Mucosa of gallbladder (tissue), 1 donor: ENCODE results near the gene HSD11B2. TPM values are rescaled to one million over a fixed set of nuclear protein-coding genes. Genes with fewer than 3 reads are reported as not detected.

Experiments used
- DNase-seq: peaks from one replicate; pipeline ENCODE4 v3.0.0-alpha.2; 2020; ENCODE audit warnings: low spot score
- total RNA-seq: library from RNA; stranded (reverse); gene quantifications from one replicate; pipeline ENCODE4 v1.2.1, GENCODE V29; 2021
- donor health status: DM: no; HTN: no; CAD: no.

HSD11B2 gene
- total RNA-seq, 1 donor from 2014 or later: 29.1 TPM

DNA sequence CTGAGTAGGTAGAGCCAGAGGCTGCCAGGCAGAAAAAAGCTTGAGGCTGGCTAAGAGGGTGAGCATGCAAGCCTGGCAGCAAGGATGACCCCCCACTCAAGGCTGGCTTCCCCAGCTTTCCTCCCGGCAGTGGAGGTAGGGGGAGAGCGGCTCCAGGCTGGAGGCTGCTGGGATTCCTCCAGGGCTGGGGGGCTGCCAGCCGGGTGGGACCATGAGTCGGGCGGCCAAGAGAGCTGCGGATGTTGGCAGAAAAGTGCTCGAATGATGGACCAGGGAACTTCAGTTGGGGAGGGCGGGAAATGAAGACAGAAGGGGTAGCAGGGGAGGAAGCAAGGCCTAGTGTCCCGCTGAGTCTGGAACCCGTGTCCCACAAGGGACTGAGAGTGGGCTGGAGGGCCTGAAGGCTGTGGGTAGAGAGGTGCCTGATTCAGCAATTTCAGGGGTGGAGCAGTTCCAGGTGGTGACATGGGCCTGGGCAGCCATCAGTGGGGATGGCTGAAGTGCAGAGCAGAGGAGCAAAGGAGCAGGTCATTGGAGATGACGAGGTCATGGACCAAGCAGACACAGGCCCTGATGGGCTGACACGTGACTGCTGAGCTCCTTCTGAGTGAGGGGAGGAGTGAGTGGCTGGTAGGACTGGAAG is 20.3 kb downstream of the HSD11B2 start:
- no peak for DNase-seq

DNA sequence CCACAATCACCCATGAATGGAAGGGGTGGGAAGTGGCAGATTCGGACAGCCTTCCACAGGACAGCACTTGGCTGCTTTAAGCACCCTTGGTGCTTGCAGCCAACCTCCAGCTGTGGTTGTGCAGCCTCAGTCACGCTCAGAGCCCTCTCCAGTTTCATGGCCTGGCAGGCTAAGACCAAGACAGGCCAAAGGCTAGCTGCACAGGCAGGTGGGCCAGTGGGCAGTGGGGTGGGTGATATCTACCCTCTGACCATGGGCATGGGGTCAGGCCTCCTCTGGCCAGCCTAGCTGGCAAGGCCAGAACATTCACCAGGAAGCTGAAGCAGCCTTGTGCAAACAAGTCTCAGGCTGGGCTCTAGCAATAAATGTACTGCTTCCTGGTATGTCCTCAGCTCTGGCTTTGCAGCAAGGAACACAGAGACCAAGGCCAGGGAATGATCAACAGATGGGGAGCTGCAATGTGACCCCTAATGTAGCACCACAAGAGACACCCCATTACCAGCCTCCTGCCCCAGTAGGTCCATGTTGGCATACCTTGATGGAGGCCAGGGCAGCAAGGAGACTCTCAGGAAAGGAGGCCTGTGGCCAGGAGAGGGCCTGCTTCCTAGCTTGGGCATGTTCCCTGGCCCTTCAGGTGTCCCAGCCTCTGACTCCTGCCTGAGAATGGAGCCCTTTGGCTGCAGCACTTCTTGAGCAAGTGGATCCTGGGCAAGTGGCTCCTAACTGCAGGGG is 20.9 kb downstream of the HSD11B2 start:
- no peak for DNase-seq

DNA sequence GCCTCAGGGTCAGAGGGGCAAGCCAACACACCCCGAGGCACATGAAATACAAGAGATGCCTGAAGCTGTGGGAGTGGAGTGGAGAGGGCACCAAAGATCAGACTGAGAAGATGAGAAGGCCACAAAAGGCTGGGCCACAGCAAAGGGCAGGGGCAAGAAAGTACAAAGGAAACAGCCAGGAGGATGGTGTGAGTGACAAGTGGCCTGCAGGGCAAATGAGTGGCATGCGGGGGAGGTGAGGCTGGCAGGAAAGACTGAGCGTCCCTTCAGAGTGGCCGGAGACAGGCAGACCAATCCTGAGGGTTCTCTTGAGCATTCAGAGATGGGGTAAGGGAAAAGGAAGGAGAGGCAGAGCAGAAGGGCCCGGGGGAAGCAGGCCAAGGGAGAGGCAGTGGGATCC is 23.2 kb downstream of the HSD11B2 start:
- no peak for DNase-seq

DNA sequence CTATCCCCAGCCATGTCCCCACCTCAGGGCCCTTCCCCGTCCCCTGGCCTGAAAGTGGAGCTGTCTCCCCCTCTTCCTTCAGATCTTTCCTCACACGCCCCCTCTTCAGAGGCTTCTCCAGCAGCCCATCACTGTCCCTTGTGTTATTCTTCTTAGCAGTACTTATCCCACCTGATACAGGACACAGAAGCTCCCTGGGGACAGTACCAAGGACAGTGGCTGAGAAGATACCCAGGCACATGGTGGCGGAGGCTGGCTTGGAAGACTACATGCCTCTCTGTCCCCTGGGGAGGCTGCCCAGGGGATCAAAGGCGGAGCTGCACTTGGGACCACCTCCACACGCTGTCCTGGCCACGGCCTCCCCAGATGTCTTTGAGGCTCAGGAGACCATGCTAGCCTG is 23.9 kb downstream of the HSD11B2 start:
- DNase-seq: no peak

DNA sequence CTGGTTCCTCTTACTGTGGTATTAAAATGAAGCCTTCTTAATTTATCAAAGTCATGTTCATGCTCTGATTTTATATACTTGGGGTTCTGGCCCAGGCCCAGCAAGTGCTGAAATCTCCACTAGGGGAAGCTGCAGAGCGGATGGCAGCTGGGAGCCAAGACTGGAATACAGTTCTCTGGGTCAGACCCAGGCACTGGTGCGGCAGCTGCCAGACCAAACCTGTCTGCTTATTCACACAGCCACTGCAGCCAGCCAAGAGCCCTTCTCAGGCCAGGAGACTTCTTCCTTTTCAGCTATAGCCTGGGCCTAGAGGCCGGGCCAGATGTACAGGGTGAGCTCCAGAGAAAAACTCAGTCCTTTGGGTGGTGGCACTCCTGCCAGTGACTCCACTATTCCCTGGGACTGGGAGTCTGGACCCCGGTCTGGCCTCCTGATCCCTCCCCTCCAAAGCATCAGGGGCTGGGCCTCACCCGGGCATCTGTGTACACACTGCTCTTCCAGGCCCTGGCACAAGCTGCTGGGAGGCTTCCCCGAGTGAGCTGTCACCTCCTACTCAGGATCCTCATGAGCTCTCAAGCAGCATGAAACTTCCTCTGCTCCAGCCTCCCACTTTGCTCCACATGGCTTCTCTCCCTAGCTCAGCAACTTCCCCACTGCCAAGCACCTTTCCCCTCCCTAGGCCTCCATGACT is 25.6 kb downstream of the HSD11B2 start:
- DNase-seq: peak; percentile 61

DNA sequence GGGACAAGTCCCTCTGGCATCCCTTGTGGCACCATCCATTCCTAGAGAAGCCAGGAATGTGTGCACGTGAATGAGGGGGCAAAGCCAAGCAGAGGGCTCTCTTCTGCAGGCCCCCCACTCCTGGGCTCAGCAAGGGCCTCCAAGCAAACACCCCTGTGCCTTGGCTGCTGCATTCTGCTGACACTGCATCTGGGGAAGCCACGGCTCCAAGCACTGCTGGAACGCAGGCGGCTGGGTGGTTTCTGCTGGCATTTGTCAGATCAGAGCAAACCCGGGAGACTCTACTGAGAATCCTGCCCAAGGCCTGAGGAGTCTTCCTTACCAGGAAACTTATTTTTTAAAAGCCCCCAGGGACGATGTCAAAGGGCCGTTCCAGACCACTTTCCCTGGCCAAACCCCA is 26.7 kb downstream of the HSD11B2 start:
- no peak for DNase-seq

DNA sequence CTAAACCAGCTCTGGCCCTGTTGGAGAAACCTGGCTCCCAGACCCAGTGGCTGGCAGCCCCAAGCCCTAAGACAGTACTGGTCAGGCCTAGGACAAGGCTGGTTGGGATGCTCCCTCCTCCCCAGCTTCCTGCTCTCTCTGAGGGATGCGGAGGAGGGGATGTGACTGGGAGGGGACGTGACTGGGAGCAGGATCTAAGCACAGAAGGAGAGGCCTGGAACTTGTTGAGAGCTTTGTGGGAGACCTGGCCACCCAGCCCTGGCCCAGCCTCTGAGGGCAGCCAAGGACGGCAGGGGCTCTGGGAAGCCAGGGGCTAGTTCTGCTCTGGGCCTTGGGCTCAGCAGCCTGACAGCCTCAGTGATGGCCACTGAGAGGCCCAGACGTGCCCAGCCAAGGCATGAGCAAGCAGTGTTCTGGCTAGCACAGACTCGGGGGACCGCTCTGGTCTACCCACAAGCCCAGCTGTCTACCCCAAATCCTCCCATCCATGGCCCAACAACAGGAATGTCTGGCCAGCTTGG is 27.3 kb downstream of the HSD11B2 start:
- no peak for DNase-seq

DNA sequence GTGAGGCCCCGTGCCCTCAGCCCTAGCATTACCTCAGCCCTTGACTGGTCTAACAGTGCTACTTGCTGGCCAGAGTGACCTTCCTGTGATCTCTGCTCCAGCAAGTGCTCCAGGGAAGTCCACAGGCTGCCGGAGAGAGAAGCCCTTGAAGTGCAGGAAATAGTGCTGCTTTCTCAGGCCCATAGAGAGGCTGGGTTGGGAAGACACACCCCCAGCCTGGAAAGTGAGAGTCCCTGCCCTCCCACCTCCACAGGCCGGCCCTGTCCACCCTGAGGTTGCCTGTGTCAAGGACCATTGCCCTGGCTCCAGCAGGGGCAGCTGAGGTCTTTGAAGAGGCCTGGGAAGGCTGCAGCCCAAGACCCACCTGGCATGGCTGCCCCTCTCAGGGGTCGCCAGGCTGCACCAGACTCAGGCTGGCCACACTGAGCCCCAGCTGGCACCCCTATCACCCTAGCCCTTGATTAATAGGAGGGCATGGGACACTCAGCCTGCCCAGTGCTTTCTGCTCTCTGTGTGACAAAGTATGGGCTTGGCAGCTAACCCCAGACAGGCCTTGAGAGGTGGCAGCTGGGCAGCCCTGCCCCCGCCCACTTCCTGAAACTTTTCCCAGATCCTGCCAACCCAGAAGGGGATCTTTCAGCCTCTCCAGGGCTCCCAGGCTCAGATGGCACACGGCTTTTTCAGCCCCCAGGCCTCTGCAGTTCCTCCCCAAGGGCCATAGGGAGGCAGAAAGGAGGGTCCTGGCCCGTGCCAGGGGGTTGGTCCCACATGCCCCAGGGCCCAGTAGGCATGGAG is 28.3 kb downstream of the HSD11B2 start:
- DNase-seq: peak; percentile 67

DNA sequence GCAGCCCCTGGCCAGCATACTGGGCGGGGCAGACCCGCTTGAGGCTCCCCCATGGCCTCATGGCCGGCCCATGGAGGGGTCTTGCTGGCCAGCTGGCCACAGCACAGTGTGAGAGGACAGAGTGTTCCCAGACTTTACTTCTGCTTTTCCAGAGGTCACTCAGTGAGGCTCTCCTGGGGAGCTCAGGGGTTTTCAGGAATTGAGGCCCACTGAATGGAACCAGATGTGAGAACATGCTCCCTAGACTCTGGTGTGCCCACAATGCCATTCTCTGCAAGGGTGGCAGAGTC is 28.9 kb downstream of the HSD11B2 start:
- DNase-seq: no peak

DNA sequence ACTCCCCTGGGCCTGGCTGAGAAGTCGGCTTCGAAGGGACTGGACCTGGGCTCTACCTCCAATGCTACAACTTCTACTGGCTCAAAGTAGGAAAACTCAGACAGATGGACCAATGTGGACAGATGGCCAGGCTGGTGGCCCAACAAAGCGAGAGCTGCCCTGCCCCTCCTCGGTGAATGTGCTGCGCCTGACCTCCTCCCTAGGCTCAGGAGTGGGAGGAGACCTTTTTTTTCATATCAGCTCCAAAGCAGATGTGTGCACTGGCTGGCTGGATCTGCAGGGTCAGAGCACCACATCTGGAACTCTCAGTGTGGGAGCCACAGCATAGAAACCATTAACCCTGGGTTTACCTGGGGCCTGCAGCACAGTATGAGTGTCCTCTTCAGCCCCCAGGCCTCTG is 29.2 kb downstream of the HSD11B2 start:
- DNase-seq: no peak

DNA sequence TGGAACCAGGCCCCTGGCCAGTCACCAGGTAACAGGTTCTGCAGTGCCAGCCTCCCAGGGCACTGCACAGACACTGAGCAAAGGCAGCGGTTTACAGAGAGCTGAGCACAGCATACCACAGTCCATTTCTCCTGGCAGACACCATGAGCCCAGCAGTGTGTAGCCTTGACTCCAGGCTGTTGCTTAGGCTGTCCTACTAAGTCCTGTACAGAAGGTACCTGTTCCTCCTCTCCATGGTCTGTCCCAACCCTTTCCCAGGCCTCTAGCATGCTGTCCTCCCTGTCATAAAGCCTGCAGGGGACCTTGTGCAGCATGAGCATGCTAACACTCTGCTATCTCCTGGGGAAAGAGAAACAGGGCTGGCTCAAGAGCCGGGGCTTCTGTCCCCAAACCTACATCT is 30.0 kb downstream of the HSD11B2 start:
- DNase-seq: no peak

DNA sequence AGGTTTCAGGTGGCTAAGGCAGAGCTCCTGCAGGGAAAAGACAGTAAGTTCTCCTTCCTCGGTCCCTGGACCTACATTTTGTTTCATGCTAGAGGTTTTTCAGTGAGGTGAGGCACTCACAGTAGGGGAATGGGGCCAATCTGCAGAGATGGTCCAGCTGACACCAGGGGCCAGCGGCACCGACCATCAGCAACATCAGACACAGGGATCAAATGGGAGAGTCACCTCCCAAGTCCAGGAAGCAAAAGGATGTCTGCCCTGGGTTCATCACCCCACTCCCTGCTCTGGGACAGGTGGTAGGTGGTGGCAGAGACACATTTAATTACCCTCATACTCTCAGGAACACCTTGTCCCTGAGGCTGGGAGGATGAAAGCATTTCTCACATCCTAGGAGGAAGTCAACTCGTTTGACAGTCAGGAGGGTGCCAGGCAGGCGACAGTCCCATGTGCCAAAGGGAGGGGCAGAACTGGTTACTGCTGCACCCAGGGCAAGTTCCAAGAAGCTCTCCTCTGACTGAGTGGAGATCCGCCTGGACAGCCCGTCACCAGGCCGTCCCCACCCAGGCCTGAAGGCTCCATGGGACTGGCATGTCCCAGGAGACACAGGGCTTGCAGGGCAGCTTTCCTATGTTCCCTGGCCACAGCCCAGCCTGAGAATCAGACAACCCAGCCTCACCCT is 30.8 kb downstream of the HSD11B2 start:
- DNase-seq: peak; percentile 92

DNA sequence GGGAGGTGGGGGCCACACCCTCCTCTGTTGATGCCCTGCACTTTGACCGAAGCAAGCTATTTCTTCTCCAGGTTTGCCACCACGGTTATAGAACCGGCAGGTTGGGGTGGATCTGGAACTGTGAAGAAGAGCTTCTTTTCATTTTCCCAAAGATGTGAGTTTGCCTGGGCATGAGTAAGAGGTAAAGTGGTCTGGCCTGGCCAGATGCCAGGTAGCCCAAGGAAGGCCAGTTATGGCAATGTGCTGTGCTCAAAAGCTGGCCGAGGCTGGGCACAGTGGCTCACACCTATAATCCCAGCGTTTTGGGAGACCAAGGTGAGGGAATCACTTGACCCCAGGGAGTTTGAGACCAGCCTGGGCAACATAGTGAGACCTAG is 31.3 kb downstream of the HSD11B2 start:
- no peak for DNase-seq

DNA sequence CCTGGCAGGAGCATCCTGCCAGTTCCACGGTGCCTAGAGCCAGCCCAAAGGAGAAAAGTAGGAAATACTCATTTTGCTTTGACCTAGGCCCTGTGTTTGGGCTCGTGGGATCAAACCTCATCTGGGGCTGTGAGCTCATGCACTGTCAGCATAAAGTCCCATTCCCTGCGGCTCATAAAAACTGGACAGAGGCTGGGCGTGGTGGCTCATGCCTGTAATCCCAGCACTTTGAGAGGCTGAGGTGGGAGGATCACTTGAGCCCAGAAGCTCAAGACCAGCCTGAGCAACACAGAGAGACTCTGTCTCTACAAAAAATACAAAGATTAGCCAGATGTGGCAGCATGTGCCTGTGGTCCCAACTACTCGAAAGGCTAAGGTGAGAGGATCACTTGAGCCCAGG is 32.1 kb downstream of the HSD11B2 start:
- DNase-seq: no peak

DNA sequence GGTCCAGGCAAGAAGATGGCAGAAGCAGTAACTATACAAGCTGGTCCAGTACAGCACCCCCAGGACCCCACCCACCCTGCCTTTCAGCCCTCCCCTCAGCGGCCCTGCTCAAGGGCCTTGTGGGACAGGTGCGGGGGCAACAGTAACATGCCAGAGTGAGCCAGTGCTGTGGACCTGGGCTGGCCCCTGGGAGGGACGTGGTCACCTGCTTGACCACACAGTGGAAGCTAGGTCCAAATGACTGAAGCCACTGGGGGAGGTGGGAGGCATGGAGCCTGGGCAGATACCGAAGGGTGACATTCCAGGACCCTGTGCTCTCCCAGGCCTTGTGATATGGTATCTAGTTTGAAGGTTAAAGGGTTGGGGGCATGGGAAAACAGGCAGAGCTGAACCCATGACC is 32.8 kb downstream of the HSD11B2 start:
- DNase-seq: no peak

DNA sequence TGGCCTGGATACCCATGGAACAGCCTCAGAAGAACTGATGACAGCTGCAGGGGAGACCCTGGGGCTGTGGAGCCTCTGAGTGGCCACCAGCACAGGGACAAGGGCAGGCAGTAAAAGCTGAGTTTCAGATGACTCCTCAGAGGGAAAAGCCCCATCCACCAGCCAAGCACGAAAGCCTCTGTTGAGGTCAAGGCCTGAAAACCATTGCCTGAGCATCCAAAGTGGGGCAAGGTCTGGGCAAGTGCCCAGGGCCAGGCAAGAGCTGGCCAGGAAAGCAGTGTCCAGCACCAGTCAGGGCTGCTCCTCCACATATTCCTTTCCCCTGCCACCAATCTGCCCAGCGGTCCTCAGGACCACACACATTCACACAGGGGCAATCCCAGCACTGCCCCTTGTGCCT is 33.6 kb downstream of the HSD11B2 start:
- DNase-seq: no peak

DNA sequence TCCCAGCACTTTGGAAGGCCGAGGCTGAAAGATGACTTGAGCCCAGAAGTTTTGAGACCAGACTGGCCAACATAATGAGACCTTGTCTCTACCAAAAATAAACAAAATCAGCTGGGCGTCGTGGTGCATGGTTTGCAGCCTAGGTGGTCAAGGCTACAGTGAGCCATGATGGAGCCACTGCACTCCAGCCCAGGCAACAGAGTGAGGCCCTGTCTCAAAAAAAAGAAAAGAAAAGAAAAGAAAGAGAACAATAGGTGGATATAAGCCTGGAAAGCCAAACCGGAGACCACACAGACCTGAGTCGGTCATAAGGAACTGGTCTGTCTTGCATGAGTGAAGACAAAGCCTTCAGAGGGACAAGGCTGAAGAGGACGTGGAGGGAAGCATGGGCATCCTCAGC is 35.7 kb downstream of the HSD11B2 start:
- DNase-seq: no peak

DNA sequence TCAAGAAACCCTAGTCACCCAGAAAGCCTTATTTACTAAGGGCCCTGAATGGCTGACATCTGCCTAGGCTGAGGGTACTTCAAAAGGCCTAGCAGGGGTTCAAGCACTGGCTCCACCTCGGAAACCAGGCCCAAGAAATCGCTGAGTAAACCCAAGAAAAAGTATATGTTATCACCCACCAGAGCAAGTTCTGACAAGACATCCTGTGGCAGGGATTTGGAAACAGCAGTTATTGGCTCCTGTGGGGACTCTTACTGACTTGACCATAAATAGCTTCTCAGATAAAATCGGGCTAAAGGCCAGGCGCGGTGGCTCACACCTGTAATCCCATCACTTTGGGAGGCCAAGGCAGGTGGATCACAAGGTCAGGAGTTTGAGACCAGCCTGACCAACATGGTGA is 37.8 kb downstream of the HSD11B2 start:
- no peak for DNase-seq

DNA sequence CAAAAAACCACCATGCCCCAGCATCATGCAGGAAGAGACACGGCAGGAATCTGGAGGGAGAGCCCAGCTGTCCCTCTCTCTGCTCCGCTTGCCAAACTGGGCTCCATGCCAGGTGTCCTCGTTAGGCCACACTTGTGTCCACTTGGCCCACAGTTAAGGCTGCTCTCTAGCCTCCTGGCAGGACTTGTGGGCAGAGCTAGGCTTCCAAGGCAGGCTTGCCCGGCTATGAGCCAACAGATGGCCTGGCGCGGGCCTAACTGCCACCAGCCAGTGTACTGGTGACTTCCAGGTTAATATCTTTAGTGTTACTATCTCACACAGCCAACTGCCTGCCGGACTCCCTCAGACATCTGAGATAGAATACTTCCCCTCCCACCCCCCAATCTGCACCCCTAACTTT is 39.4 kb downstream of the HSD11B2 start:
- peak; percentile 67 for DNase-seq

DNA sequence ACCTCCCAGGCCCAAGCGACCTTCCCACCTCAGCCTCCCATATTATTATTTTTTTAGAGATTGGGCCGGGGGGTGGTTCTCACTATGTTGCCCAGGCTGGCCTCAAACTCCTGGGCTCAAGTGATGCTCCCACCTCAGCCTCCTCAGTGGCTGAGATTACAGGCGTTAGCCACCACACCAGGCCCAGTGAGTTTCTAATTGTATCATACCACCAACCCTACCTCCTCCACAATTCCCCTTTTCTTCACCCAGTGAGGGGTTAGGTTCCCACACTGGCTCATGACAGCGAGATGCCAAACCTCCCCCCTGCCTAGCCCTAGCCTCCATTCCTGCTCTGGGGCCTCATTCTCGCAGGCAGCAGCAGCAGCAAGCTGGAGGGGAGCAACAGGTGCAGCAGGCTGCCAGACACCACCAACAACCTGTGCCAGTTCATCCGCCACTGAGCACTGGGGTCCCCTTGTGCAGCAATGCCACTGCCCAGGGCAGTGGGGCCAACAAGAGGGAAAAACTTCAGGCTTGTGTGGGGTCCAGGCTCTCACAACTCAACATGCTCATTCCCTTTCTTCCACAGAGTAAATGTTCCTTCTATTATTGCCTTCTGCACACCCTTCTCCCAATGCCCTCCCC is 41.0 kb downstream of the HSD11B2 start:
- DNase-seq: no peak
